SK-N-MC (cell line): ENCODE data around the gene HNRNPAB.
A peak's percentile ranks its signal among the peaks of the same experiment; 100 is the strongest.

Experiments
- DNase-seq: peaks from one replicate; pipeline ENCODE4 v3.0.0-alpha.2; 2011; ENCODE audit warnings: low read depth, low spot score
- H3K27ac ChIP-seq: fragments of 200-600 bp; sonication (generic); 2 replicates; pipeline ENCODE4 v1.5.1; 2016; ENCODE audit warnings: mixed run types
- H3K36me3 ChIP-seq: fragments of 200-600 bp; sonication (generic); 2 replicates; pipeline ENCODE4 v1.6.1; 2017; ENCODE audit warnings: antibody characterized with exemption, low read length, mixed read lengths; ENCODE audit not compliant: insufficient read depth
- H3K4me3 ChIP-seq: fragments of 200-600 bp; sonication (generic); 2 replicates; pipeline ENCODE4 v1.5.1; 2016
- H3K9ac ChIP-seq: fragments of 200-600 bp; sonication (generic); 2 replicates; pipeline ENCODE4 v1.8.0; 2017; ENCODE audit warnings: mixed run types, mixed read lengths; ENCODE audit not compliant: insufficient read length
- H3K9me3 ChIP-seq: fragments of 200-600 bp; sonication (generic); 2 replicates; pipeline ENCODE4 v1.6.1; 2017; ENCODE audit warnings: low read depth, mild to moderate bottlenecking, antibody characterized with exemption, low read length, moderate library complexity, mixed read lengths
- EZH2 ChIP-seq: fragments of 200-600 bp; sonication (generic); IDR thresholded peaks from one replicate; pipeline ENCODE4 v1.6.1; 2017; ENCODE audit warnings: antibody characterized with exemption
- FOXP2 ChIP-seq: optimal IDR thresholded peaks from 2 replicates; pipeline ENCODE3; 2011; ENCODE audit warnings: mild to moderate bottlenecking, moderate library complexity; ENCODE audit not compliant: insufficient read depth; ENCODE audit errors: extremely low read length, control extremely low read depth
- POLR2AphosphoS5 ChIP-seq: IDR thresholded peaks from 2 replicates; pipeline ENCODE4 v1.6.1; 2012; ENCODE audit warnings: mild to moderate bottlenecking, low read depth, low read length, borderline replicate concordance

The HNRNPAB gene

DNA sequence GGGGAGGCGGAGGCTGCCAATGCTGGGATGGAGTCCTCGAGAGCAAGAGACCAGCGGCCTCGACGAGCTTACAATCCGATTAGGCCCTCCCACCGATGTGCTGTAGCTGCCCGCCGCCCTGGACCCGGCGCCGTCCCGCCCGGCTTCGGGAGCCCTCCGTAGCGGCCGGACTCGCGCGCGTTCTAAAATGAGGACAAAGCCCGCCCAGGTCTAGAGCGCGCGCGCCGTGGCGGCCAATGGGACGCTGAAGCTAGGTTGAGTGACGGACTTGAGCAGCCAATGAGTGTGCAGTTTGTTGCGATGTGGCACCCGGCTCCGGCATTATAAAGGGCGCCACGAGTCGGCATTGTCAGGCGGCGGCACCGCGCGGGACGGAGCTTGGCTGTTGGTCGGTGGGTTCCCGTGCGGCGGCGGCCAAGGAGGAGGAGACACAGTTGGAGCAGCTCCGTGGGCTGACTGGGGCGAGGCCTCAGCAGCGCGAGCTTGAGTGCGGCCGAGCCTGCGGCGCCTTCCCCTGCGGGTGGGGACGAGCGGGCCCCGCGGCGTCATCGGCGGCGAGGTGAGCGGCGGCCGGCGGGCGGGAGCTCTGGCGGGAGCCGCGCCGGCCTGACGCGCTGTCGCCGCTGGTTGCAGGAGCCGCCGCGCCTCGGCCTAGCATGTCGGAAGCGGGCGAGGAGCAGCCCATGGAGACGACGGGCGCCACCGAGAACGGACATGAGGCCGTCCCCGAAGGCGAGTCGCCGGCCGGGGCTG is at the start of gene HNRNPAB:
HNRNPAB (plus strand) TSS at position 352 of the 753 bp plus-strand sequence; CDS start at position 657, 305 bp downstream.
- DNase-seq, result peak; percentile 86
- Histone ChIP-seq H3K36me3 (peaks cover 42% of the 10 kb centered on the region), H3K9me3 (no peaks in the 10 kb centered on the region), H3K4me3 (peak within 1 kb of the TSS; percentile 100), H3K9ac (peak within 1 kb of the TSS; percentile 97), H3K27ac (peak within 1 kb of the TSS; percentile 80)
- TF ChIP-seq POLR2AphosphoS5, result peak; percentile 100
- no peak for TF ChIP-seq EZH2
- no peak for TF ChIP-seq FOXP2

GRCh38 chr5:178155065-178155464 is 49.3 kb upstream of the HNRNPAB start:
- Histone ChIP-seq H3K9ac (no peak overlapping the region), H3K27ac (no peak overlapping the region), H3K36me3 (peaks cover 25% of the 10 kb centered on the region; the same call in 1 of the 2 replicates), H3K9me3 (no peaks in the 10 kb centered on the region), H3K4me3 (no peak overlapping the region)
- DNase-seq, result no peak
- TF ChIP-seq EZH2 (no peak), FOXP2 (no peak), POLR2AphosphoS5 (no peak)

DNA sequence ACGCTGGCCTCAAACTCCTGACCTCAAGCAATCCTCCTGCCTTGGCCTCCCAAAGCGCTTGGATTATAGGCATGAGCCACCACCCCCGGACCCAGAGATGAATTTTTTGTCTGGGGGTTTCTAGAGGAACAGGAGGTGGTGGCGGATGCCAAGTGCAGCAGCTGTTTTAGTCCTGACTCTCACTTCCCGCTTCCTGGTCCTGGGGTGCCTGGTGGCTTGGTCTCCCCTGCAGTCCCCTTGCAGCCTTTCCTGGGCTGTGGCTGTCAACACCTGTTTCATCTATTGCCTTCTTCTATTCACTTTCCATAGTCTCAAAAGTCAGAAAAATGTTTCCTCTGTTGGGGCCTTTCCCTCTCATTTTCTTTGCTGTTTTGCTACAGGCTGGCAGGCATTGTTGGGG is 44.2 kb upstream of the HNRNPAB start:
- no peaks in the 10 kb centered on the region for H3K9me3 ChIP-seq
- DNase-seq, result no peak
- no peak overlapping the region for H3K27ac ChIP-seq
- H3K9ac ChIP-seq, result no peak overlapping the region
- TF ChIP-seq POLR2AphosphoS5 (no peak), EZH2 (no peak), FOXP2 (no peak)
- H3K4me3 ChIP-seq, result no peak overlapping the region
- no peaks in the 10 kb centered on the region for H3K36me3 ChIP-seq

DNA sequence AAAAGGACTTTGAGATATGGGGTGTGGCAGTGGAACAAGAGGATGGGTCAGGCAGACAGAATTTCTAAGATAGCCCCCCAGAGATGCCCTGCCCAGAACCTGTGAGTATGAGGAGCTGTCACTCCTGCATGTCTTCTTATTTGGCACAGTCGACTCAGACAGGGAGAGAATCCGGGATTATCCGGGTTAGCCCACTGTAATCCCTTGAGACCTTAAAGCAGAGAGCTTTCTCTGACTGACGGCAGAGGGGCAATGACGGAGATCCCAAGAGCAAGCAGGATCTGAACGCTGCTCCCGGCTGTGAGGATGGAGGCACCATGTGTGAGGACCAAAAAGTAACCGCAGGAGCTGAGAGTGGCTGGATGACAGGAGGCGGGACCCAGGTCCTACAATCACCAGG is 41.9 kb upstream of the HNRNPAB start:
- no peak overlapping the region for H3K9ac ChIP-seq
- H3K27ac ChIP-seq, result no peak overlapping the region
- H3K9me3 ChIP-seq, result no peaks in the 10 kb centered on the region
- no peak overlapping the region for H3K4me3 ChIP-seq
- no peak for TF ChIP-seq FOXP2
- no peaks in the 10 kb centered on the region for H3K36me3 ChIP-seq
- no peak for DNase-seq

GRCh38 chr5:178163772-178164735 is 40.3 kb upstream of the HNRNPAB start:
- H3K9ac ChIP-seq, result no peak overlapping the region
- no peaks in the 10 kb centered on the region for H3K36me3 ChIP-seq
- H3K27ac ChIP-seq, result no peak overlapping the region
- DNase-seq, result no peak
- H3K4me3 ChIP-seq, result peak overlapping the region; percentile 56
- H3K9me3 ChIP-seq, result no peaks in the 10 kb centered on the region
- TF ChIP-seq POLR2AphosphoS5 (no peak), EZH2 (no peak), FOXP2 (no peak)

GRCh38 chr5:178165581-178165980 is 38.8 kb upstream of the HNRNPAB start:
- no peak overlapping the region for H3K4me3 ChIP-seq
- no peak for DNase-seq
- TF ChIP-seq FOXP2, result no peak
- H3K9me3 ChIP-seq, result no peaks in the 10 kb centered on the region
- H3K36me3 ChIP-seq, result no peaks in the 10 kb centered on the region
- no peak overlapping the region for H3K9ac ChIP-seq
- no peak overlapping the region for H3K27ac ChIP-seq

DNA sequence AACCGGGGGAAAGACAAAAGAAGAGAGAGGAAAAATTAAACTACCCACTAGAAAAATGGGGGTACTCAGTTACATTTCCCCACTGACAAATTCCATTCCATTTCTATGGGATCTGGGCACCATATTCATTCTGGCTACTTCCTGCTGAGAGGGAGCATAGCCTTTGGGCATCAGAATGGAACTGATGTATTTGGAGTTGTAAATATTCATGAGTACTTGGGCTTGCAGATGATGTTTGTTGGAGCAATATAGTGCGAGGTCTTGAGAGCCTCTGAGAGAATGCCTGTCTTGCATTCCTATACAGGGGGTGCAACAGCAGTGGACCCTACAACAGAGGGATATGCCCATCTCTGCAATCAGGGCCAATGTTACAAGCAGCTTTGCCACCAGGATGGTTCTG is 33.9 kb upstream of the HNRNPAB start:
- no peaks in the 10 kb centered on the region for H3K36me3 ChIP-seq
- no peak overlapping the region for H3K9ac ChIP-seq
- no peak overlapping the region for H3K4me3 ChIP-seq
- TF ChIP-seq POLR2AphosphoS5 (no peak), FOXP2 (no peak), EZH2 (no peak)
- H3K27ac ChIP-seq, result no peak overlapping the region
- no peak for DNase-seq
- H3K9me3 ChIP-seq, result no peaks in the 10 kb centered on the region

GRCh38 chr5:178174456-178174855 is 29.9 kb upstream of the HNRNPAB start:
- no peaks in the 10 kb centered on the region for H3K36me3 ChIP-seq
- H3K4me3 ChIP-seq, result no peak overlapping the region
- no peaks in the 10 kb centered on the region for H3K9me3 ChIP-seq
- no peak for TF ChIP-seq POLR2AphosphoS5
- no peak for TF ChIP-seq EZH2
- no peak for TF ChIP-seq FOXP2
- H3K27ac ChIP-seq, result no peak overlapping the region
- DNase-seq, result no peak
- no peak overlapping the region for H3K9ac ChIP-seq

GRCh38 chr5:178176791-178177190 is 27.5 kb upstream of the HNRNPAB start:
- H3K9me3 ChIP-seq, result no peaks in the 10 kb centered on the region
- H3K9ac ChIP-seq, result no peak overlapping the region
- no peaks in the 10 kb centered on the region for H3K36me3 ChIP-seq
- TF ChIP-seq POLR2AphosphoS5 (no peak), EZH2 (no peak), FOXP2 (no peak)
- no peak overlapping the region for H3K27ac ChIP-seq
- no peak for DNase-seq
- H3K4me3 ChIP-seq, result no peak overlapping the region
